ENCODE measurements around the gene ZBTB34.
A peak's percentile ranks its signal among the peaks of the same experiment; 100 is the strongest.

The ZBTB34 gene

DNA sequence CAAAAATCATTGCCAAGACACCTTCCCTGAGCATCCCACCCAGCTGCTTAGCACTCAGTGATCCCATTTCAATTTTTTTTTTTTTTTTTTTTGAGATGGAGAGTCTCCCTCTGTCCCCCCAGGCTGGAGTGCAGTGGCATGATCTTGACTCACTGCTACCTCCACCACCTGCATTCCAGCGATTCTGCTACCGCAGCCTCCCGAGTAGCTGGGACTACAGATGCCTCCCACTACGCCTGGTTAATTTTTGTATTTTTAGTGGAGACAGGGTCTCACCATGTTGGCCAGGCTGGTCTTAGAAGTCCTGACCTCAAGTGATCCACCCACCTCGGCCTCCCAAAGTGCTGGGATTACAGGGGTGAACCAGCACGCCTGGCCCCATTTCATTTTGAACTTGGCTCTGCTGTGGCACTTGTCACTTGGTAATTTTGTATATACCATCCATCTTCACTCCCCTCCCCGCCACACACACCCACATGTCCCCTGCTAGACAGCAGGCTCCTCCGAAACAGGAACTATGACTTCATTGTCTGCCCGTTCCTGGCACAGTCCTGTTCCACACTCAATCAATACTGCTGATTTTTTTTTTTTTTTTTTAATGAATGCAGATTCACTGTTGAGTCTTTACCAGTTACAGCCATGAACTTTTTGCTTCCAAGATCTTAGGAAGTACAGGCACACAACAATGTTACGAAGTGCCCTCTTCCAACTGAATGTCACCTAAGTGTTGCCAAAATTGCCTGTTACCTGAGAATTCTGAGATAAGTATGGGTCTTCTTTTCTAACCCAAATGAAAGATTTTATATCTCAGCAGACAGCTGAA lies 17.3 kb upstream of the ZBTB34 start:
- DNase-seq: no peak

DNA sequence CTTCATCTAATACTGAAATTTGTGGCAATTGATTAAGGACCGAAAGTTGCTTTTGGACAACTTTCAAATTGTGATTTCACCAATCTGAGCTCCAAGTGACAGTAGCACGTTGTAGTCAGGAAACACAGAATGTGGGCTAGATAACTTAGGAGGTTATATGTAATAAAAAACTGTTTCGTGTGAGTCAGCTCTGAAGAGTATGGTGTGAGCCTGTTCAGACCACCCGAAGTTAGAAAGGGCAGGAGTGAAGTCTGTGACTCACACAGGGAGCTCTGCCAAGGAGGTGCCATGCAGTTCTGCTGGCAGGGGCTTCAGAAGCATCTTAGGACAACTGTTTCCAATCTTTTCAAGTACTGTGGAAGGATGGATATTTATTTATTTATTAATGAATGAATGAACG lies 16.4 kb upstream of the ZBTB34 start:
- DNase-seq: peak; percentile 65

- DNase-seq: no peak
These were observed 13.4 kb upstream of the ZBTB34 start for GRCh38 chr9:126847051-126847450.

GRCh38 chr9:126849591-126850225 lies 10.7 kb upstream of the ZBTB34 start:
- DNase-seq: no peak

DNA sequence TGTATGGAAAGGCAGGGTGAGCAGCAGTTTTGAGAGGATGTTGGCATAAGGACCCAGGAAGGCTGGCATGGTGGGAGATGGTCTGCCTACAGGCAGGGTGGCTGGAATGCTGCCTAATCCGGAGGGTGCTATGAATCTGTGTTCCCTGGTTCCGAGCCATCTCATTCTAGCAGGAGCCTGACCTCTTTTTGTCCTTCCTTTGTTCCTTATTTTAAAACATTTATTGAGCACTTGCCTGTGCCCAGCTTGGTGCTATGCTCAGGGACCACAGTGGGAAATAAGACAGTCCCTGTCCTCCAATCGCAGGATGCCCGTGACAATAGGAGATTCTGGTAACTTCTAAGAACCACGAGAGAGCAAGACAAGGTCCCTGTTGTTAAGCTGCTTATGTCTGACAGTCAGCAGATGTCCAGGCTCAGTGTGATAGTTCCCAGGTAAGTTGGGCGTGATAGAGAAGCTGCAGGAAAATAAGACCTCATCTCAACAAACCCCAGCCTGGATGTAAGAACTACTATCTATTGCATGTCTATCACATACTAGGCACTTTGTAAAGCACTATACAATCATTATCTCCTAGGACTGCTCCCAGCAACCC lies 9.1 kb upstream of the ZBTB34 start:
- DNase-seq: no peak

DNA sequence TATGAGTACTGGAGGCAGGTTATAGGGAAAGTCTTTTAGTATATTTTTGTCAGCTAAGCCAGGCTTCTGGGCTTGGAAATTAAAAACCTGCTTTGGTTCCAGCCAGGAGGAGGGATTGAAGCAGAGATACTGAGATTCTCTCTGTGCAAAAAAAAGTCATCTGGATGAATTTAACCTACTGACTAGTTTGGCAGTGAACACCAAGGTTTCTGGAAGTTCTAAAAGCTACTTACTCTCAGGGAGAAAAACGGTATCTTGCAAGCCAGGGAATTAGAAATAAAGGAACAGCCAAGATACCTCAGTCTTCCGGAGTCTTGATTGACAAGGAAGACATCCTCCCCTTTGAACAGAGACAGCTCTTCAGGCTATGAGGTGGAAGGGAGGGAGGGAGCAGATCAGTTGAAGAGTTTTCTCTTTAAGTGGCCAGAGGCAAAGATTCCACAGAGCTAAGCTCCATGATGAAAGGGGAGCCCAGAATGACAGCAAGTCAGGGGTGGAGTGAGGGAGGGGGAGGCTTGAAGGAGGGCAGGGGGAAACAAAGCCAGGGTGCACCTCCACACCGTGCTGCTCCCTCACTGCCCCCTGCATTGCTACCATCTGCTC lies 8.3 kb upstream of the ZBTB34 start:
- no peak for DNase-seq

DNA sequence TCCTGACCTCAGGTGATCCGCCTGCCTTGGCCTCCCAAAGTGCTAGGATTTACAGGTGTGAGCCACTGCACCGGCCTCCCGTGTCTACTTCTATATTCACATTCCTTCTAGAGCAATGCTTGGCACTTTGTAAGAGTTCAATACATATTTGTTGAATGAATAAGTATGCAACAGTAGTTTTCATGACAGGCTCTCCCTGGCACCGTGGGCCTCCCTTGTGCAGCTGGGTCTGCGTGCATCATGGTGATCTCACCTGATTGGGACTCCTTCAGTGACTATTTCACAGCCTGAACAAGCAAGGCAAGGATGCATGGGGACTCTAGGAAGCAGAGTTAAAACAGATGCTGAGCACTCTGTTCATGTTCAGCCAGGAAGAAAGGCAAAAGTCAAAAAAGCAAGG lies 6.8 kb upstream of the ZBTB34 start:
- peak; percentile 47 for DNase-seq

- DNase-seq: no peak
These were observed 5.7 kb upstream of the ZBTB34 start for GRCh38 chr9:126854734-126855133.

GRCh38 chr9:126856326-126856877 lies 4.0 kb upstream of the ZBTB34 start:
- no peak for DNase-seq

- peak; percentile 9 for DNase-seq
These were observed 3.0 kb upstream of the ZBTB34 start for GRCh38 chr9:126857261-126857960.

GRCh38 chr9:126859111-126859510 lies 1.3 kb upstream of the ZBTB34 start:
- DNase-seq: no peak

GRCh38 chr9:126860757-126861466 lies 473 bp downstream of the ZBTB34 start:
- DNase-seq: no peak

- peak; percentile 48 for DNase-seq
These were observed 1.3 kb downstream of the ZBTB34 start for GRCh38 chr9:126861707-126862103.

GRCh38 chr9:126862104-126862761 lies 1.8 kb downstream of the ZBTB34 start:
- DNase-seq: no peak

DNA sequence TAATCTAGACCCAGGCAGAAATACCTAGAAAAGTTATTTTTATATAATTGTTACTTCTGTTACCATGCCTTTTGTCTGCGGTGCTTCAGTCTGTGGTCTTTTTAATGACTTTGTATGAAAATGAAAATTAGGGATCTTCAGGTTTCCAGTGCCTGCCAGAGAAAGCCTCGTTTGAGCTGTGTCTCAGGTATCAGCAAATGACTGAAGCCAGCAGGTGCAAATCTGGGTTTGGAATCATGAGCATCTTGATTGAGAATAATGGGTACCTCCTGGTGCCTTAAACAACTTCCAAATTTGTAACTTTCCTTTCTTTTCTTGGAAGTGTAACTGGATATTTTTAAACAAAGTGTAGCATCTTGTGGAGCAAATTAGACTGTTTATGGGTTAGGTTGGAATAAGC lies 4.3 kb downstream of the ZBTB34 start:
- DNase-seq: no peak

GRCh38 chr9:126869368-126869767 lies 8.9 kb downstream of the ZBTB34 start:
- DNase-seq: no peak

- no peak for DNase-seq
These were observed 12.1 kb downstream of the ZBTB34 start for GRCh38 chr9:126872516-126872915.

GRCh38 chr9:126874546-126875314 lies 14.3 kb downstream of the ZBTB34 start:
- no peak for DNase-seq

DNA sequence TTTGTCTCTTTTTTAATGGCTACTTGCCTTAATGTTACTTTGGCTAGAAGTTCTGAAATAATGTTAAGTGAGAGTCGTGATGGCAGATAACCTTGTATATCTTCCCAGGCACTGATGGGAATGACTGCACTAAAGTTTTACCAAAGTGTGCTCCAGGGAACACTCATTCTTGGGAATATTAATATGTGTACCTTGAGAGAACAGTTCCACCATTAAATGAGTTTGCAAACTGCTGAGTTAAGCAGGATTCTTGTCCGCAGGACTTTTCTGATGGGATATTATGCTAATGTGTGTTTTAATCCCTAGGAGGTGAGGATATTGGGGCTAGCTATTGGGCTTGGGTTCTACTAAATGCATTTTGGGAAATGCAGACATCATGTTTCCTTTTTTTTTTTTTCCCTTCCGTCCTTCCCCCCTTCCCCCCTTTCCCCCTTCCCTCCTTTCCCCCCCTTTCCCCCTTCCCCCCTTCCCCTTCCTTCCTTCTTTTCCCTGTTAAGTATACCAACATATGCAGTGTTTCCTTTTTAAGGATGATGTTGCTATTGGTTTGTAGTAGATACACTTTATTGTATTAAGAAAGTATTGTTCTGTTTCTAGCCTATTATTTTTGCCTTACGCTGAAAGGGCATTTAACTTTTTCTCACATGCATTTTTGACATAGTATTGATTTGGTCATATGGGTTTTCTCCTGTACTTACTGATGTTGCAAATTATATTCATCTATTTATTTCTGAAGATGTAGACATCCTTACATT lies 15.5 kb downstream of the ZBTB34 start:
- no peak for DNase-seq

- DNase-seq: no peak
These were observed 16.1 kb downstream of the ZBTB34 start for GRCh38 chr9:126876531-126876930.
